GM21717 (cell line): Measurements from ENCODE around the gene CABLES1.
A peak's percentile ranks its signal among the peaks of the same experiment; 100 is the strongest.

Experiments used
- ATAC-seq: cut with Tn5 transposase; IDR thresholded peaks from one replicate; pipeline ENCODE4 v1.9.1; 2021; ENCODE audit warnings: mild to moderate bottlenecking, moderate library complexity; ENCODE audit not compliant: unreplicated experiment

CABLES1 gene

GRCh38 chr18:23211146-23211545, 75.9 kb downstream of the CABLES1 start:
- ATAC-seq = no peak

GRCh38 chr18:23212161-23212560, 76.9 kb downstream of the CABLES1 start:
- ATAC-seq = no peak

- ATAC-seq = no peak
Observed at GRCh38 chr18:23213200-23213599, 77.9 kb downstream of the CABLES1 start.

GRCh38 chr18:23217781-23218180, 82.5 kb downstream of the CABLES1 start:
- ATAC-seq = no peak

- no peak for ATAC-seq
Observed at GRCh38 chr18:23220355-23220754, 85.1 kb downstream of the CABLES1 start.

- no peak for ATAC-seq
Observed at GRCh38 chr18:23223641-23224040, 88.4 kb downstream of the CABLES1 start.

GRCh38 chr18:23225503-23225902, 90.2 kb downstream of the CABLES1 start:
- no peak for ATAC-seq

- ATAC-seq = no peak
Observed at GRCh38 chr18:23226391-23226790, 91.1 kb downstream of the CABLES1 start.

GRCh38 chr18:23226930-23227725, 91.8 kb downstream of the CABLES1 start:
- ATAC-seq = no peak

GRCh38 chr18:23227726-23228070, 92.4 kb downstream of the CABLES1 start:
- no peak for ATAC-seq

GRCh38 chr18:23228102-23229061, 93.1 kb downstream of the CABLES1 start:
- peak; percentile 35 for ATAC-seq

- ATAC-seq = no peak
Observed at GRCh38 chr18:23229472-23229871, 94.2 kb downstream of the CABLES1 start.

GRCh38 chr18:23230686-23231085, 95.4 kb downstream of the CABLES1 start:
- no peak for ATAC-seq

GRCh38 chr18:23231340-23232021, 96.2 kb downstream of the CABLES1 start:
- peak; percentile 77 for ATAC-seq

- no peak for ATAC-seq
Observed at GRCh38 chr18:23232331-23232730, 97.0 kb downstream of the CABLES1 start.

GRCh38 chr18:23234619-23235018, 99.3 kb downstream of the CABLES1 start:
- no peak for ATAC-seq

GRCh38 chr18:23235336-23235735, 100.1 kb downstream of the CABLES1 start:
- no peak for ATAC-seq

- no peak for ATAC-seq
Observed at GRCh38 chr18:23235860-23236259, 100.6 kb downstream of the CABLES1 start.

- ATAC-seq = no peak
Observed at GRCh38 chr18:23236876-23237468, 101.7 kb downstream of the CABLES1 start.

- peak; percentile 47 for ATAC-seq
Observed at GRCh38 chr18:23237524-23238151, 102.4 kb downstream of the CABLES1 start.
